A673 (cell line): Measurements from ENCODE around the gene KCNH5.

Source experiments
- CTCF ChIP-seq: fragments of 300-800, 200-600 bp; sonication (generic); conservative IDR thresholded peaks from 2 replicates; pipeline ENCODE4 v1.5.1; 2017; ENCODE audit warnings: low read depth, mild to moderate bottlenecking, antibody characterized with exemption, low read length, moderate library complexity, mixed read lengths
- EZH2 ChIP-seq: fragments of 200-600 bp; sonication (generic); IDR thresholded peaks from 2 replicates; pipeline ENCODE4 v1.6.1; 2017; ENCODE audit warnings: borderline replicate concordance, low read depth, mild to moderate bottlenecking, mixed read lengths, antibody characterized with exemption, low read length; ENCODE audit not compliant: poor library complexity, severe bottlenecking

GRCh38 chr14:62655166-62655565, 390.1 kb downstream of the KCNH5 start:
- TF ChIP-seq CTCF (no peak), EZH2 (no peak)
